NK-92 treated with Interleukin-12 subunit alpha and Interleukin-12 subunit beta, amount 100 ng/mL, for 24 hours (cell line): ENCODE measurements around the gene PER2.

Experiments
- DNase-seq: peaks from one replicate; lab custom pipeline; 2025; lab: John Stamatoyannopoulos, UW

The PER2 gene

GRCh38 chr2:238247841-238248453 is 40.5 kb downstream of the PER2 start:
- DNase-seq, result no peak

GRCh38 chr2:238247002-238247822 is 41.2 kb downstream of the PER2 start:
- DNase-seq, result no peak

- DNase-seq, result no peak
These were observed 44.3 kb downstream of the PER2 start for GRCh38 chr2:238244151-238244550.

GRCh38 chr2:238243496-238244076 is 44.8 kb downstream of the PER2 start:
- DNase-seq, result no peak

- no peak for DNase-seq
These were observed 45.5 kb downstream of the PER2 start for GRCh38 chr2:238242731-238243495.

GRCh38 chr2:238241970-238242369 is 46.4 kb downstream of the PER2 start:
- no peak for DNase-seq

GRCh38 chr2:238240757-238241711 is 47.4 kb downstream of the PER2 start:
- no peak for DNase-seq

GRCh38 chr2:238239863-238240756 is 48.3 kb downstream of the PER2 start, which contains the start of gene HES6:
TSS of gene HES6 (minus strand) at chr2:238240038. CDS start at chr2:238239905, 133 bp downstream.
- DNase-seq, result no peak

GRCh38 chr2:238239543-238239862 is 48.9 kb downstream of the PER2 start:
- DNase-seq, result no peak

- DNase-seq, result no peak
These were observed 49.5 kb downstream of the PER2 start for GRCh38 chr2:238238766-238239542.

GRCh38 chr2:238238311-238238765 is 50.1 kb downstream of the PER2 start:
- no peak for DNase-seq

GRCh38 chr2:238237431-238238135 is 50.8 kb downstream of the PER2 start:
- DNase-seq, result no peak

GRCh38 chr2:238236571-238236970 is 51.8 kb downstream of the PER2 start:
- DNase-seq, result no peak

GRCh38 chr2:238235856-238236255 is 52.6 kb downstream of the PER2 start:
- DNase-seq, result no peak

GRCh38 chr2:238235331-238235732 is 53.1 kb downstream of the PER2 start:
- DNase-seq, result no peak

- no peak for DNase-seq
These were observed 54.8 kb downstream of the PER2 start for GRCh38 chr2:238233625-238234024.

- DNase-seq, result no peak
These were observed 56.6 kb downstream of the PER2 start for GRCh38 chr2:238231809-238232208.

GRCh38 chr2:238231251-238231793 is 57.1 kb downstream of the PER2 start:
- DNase-seq, result no peak
